Colonic mucosa (tissue), 4 donors: Measurements from ENCODE around the gene MTIF3. TPM values are rescaled to one million over a fixed set of nuclear protein-coding genes. Genes with fewer than 3 reads are reported as not detected.

Source experiments
- DNase-seq: peaks from one replicate; pipeline ENCODE4 v3.0.0-alpha.2; 2020
- H3K27ac ChIP-seq: fragments of 200-600 bp; one replicate; pipeline ENCODE4 v1.8.0; 2021
- H3K27me3 ChIP-seq: fragments of 200-600 bp; one replicate; pipeline ENCODE4 v1.8.0; 2021
- H3K36me3 ChIP-seq: fragments of 200-600 bp; one replicate; pipeline ENCODE4 v1.8.0; 2021
- H3K4me1 ChIP-seq: fragments of 200-600 bp; one replicate; pipeline ENCODE4 v1.8.0; 2021; ENCODE audit warnings: mild to moderate bottlenecking
- H3K4me3 ChIP-seq: fragments of 200-600 bp; one replicate; pipeline ENCODE4 v1.8.0; 2021
- H3K9ac ChIP-seq, 2 donors: one replicate each; pipeline ENCODE4 v1.7.0; 2013; ENCODE audit warnings: control low read depth in 2 of 2, low read depth in 2 of 2, low read length in 2 of 2
- H3K9me3 ChIP-seq: fragments of 200-600 bp; one replicate; pipeline ENCODE4 v1.8.0; 2021
- intact Hi-C: fragments of 100-400 bp; cut with DNase I; formaldehyde crosslinking; loops from one replicate; pipeline ENCODE4 v1.14.1; 2022
- total RNA-seq, 2 donors: library from RNA; stranded (reverse); fragmentation: NEBNext Ultra II Directional in 1 of 2; extraction: Animal tissue kit (Norgen Biotek cat#: 25700) in 1 of 2; gene quantifications; one replicate each; pipeline ENCODE4 v1.2.1, GENCODE V29; 2021
- TF ChIP-seq, protein P1 (sequence below): fragments of 200-600 bp; IDR thresholded peaks from one replicate; pipeline ENCODE4 v1.8.0; 2022; ENCODE audit warnings: antibody characterized with exemption, mild to moderate bottlenecking
- donor health status: healthy.
- donor health status: DM: no; HTN: no; CAD: no.
- donor health status: DM: no; HTN: no; CAD: no.

MTIF3 gene
- total RNA-seq, 2 donors from 2014 or later: 53.7 to 65.1 TPM

DNA sequence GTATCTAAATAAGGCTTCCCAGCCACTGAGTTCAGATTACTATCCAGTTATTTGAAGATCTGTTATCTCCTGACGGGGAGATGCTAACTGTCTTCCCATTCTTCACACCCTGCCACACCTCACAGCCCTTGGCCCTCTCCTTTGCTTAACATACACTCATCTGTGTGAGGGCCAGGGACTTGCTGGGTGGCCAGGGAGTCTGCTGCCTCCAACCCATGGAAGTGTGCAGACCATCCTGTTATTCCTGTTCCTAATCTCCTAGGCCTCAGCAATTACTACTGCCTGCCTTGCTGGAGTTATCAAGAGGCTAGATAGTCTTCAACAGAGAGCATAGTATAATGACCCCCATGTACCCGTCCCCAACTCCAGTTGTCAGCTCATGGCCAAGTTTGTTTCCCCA is 62.1 kb downstream of the MTIF3 start:
- intact Hi-C loops: no loop called here
- H3K9me3 ChIP-seq: no peaks in the 10 kb centered on the region

More for the DNA sequence above, 62.1 kb downstream of the MTIF3 start:
- no peak for DNase-seq
- TF ChIP-seq, protein P1, sequence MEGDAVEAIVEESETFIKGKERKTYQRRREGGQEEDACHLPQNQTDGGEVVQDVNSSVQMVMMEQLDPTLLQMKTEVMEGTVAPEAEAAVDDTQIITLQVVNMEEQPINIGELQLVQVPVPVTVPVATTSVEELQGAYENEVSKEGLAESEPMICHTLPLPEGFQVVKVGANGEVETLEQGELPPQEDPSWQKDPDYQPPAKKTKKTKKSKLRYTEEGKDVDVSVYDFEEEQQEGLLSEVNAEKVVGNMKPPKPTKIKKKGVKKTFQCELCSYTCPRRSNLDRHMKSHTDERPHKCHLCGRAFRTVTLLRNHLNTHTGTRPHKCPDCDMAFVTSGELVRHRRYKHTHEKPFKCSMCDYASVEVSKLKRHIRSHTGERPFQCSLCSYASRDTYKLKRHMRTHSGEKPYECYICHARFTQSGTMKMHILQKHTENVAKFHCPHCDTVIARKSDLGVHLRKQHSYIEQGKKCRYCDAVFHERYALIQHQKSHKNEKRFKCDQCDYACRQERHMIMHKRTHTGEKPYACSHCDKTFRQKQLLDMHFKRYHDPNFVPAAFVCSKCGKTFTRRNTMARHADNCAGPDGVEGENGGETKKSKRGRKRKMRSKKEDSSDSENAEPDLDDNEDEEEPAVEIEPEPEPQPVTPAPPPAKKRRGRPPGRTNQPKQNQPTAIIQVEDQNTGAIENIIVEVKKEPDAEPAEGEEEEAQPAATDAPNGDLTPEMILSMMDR: no peak
- Histone ChIP-seq H3K4me1 (no peaks in the 10 kb centered on the region), H3K36me3 (no peaks in the 10 kb centered on the region), H3K4me3 (no peak overlapping the region), H3K27me3 (no peaks in the 10 kb centered on the region), H3K27ac (no peak overlapping the region), H3K9ac (no peak overlapping the region)

Other genes starting within 250 kb of the MTIF3 start
- gene RPL21, start 199.0 kb downstream of the MTIF3 start, total RNA-seq: 100 to 1,000 TPM; 795 to 929 TPM
- 100 to 1,000 TPM in 1 of 2 donors, 10 to 100 TPM in 1; 44.8 to 124 TPM for gene RASL11A, start 179.7 kb downstream of the MTIF3 start, total RNA-seq
- gene GTF3A, start 25.9 kb downstream of the MTIF3 start, total RNA-seq: 10 to 100 TPM; 39.7 to 76.0 TPM
- gene LNX2, start 170.0 kb upstream of the MTIF3 start, total RNA-seq: 10 to 100 TPM; 22.4 to 30.3 TPM
- gene POLR1D, start 171.3 kb upstream of the MTIF3 start, total RNA-seq: 100 to 1,000 TPM; 123 to 124 TPM